HCT116 (cell line): ENCODE data around the gene TAS2R41. TPM values are rescaled to one million over a fixed set of nuclear protein-coding genes. Genes with fewer than 3 reads are reported as not detected.

ENCODE experiments used
- ATAC-seq: fragments of 200-7000 bp; cut with Tn5 transposase; 2 replicates; pipeline ENCODE4 v1.9.1; 2020; ENCODE audit warnings: mild to moderate bottlenecking, moderate library complexity
- BruUV-seq: library from RNA; stranded (reverse); fragments of 400-500 nt; replicated peaks from 2 replicates; lab custom pipeline; 2021; lab: Mats Ljungman, UMichigan
- CTCF ChIA-PET: fragments of 300-600 bp; sonication (Branson Sonifier 250); formaldehyde crosslinking; loops from one replicate; lab custom pipeline; 2021; ENCODE audit warnings: antibody characterized with exemption; lab: Charles Lee
- POLR2A ChIA-PET: fragments of 300-600, 350-600 bp; sonication (Branson Sonifier 250); formaldehyde crosslinking; loops from one replicate; lab custom pipeline; 2021; ENCODE audit warnings: antibody characterized with exemption; lab: Charles Lee
- RAD21 ChIA-PET, 2 experiments: fragments of 300-600 bp; sonication (Branson Sonifier 250); formaldehyde crosslinking; loops; one replicate each; lab custom pipeline; 2023; ENCODE audit warnings: low total read pairs in 2 of 2; ENCODE audit not compliant: uncharacterized antibody in 2 of 2, unreplicated experiment in 2 of 2, low non-redundant PET in 1 of 2; lab: Charles Lee
- DNase-seq: peaks from one replicate; pipeline ENCODE4 v3.0.0-alpha.2; 2010; ENCODE audit warnings: low read depth, low spot score
- H2AFZ ChIP-seq: fragments of 200-600 bp; shearing (Covaris generic), sonication (generic); 2 replicates; pipeline ENCODE4 v1.6.1; 2017; ENCODE audit warnings: low read depth, mixed run types, mixed read lengths, antibody characterized with exemption, low read length; ENCODE audit not compliant: poor library complexity, severe bottlenecking
- H3K27ac ChIP-seq: 2 replicates; pipeline ENCODE4 v1.5.1; 2012; ENCODE audit warnings: low read depth, low read length
- H3K27me3 ChIP-seq: fragments of 200-600 bp; sonication (generic); 2 replicates; pipeline ENCODE4 v1.6.1; 2016; ENCODE audit warnings: mixed run types, low read length, mixed read lengths; ENCODE audit not compliant: insufficient read depth
- H3K36me3 ChIP-seq, 2 experiments: fragments of 200-500 bp in 1 of 2; fragments of 200-600 bp in 1 of 2; sonication (Bioruptor generic) in 1 of 2; sonication (generic) in 1 of 2; 2 replicates each; pipeline versions ENCODE4 v1.5.1 to v1.6.1; 2014 to 2016; ENCODE audit warnings: low read length in 2 of 2, inconsistent platforms in 1 of 2, mixed read lengths in 1 of 2, mixed run types in 1 of 2; ENCODE audit not compliant: insufficient read depth in 2 of 2, control insufficient read depth in 1 of 2
- H3K4me1 ChIP-seq, 2 experiments: fragments of 200-600 bp in 1 of 2; sonication (generic) in 1 of 2; 2 replicates each; pipeline versions ENCODE4 v1.5.1 to v1.6.1; 2012 to 2017; ENCODE audit warnings: low read length in 2 of 2, inconsistent platforms in 1 of 2, mild to moderate bottlenecking in 1 of 2, mixed read lengths in 1 of 2, mixed run types in 1 of 2, moderate library complexity in 1 of 2; ENCODE audit not compliant: insufficient read depth in 2 of 2, control insufficient read depth in 1 of 2
- H3K4me2 ChIP-seq: fragments of 200-600 bp; sonication (generic); 2 replicates; pipeline ENCODE4 v1.6.1; 2017; ENCODE audit warnings: mixed run types, low read length, mixed read lengths
- H3K4me3 ChIP-seq, 2 experiments: fragments of 200-600 bp in 1 of 2; sonication (generic) in 1 of 2; replicated peaks in 1 of 2; 2 replicates each; pipeline ENCODE4 v1.5.1; 2011 to 2016; ENCODE audit warnings: low read length in 2 of 2, control low read depth in 1 of 2, low read depth in 1 of 2, mild to moderate bottlenecking in 1 of 2, mixed read lengths in 1 of 2, mixed run types in 1 of 2
- H3K79me2 ChIP-seq: fragments of 200-600 bp; sonication (generic); 2 replicates; pipeline ENCODE4 v1.6.1; 2017; ENCODE audit warnings: mild to moderate bottlenecking, mixed run types, low read length, moderate library complexity, mixed read lengths; ENCODE audit not compliant: insufficient read depth
- H3K9ac ChIP-seq: fragments of 200-600 bp; sonication (generic); 2 replicates; pipeline ENCODE4 v1.6.1; 2016; ENCODE audit warnings: low read length, mixed read lengths
- H3K9me2 ChIP-seq: fragments of 200-600 bp; sonication (generic), shearing (Covaris generic); 2 replicates; pipeline ENCODE4 v1.6.1; 2017; ENCODE audit warnings: mixed run types, mild to moderate bottlenecking, moderate library complexity; ENCODE audit not compliant: insufficient read depth
- H3K9me3 ChIP-seq, 2 experiments: fragments of 200-500 bp in 1 of 2; fragments of 200-600 bp in 1 of 2; sonication (Bioruptor generic) in 1 of 2; sonication (generic) in 1 of 2; 2 replicates each; pipeline ENCODE4 v1.6.1; 2014 to 2017; ENCODE audit warnings: low read length in 2 of 2, mixed read lengths in 2 of 2, inconsistent platforms in 1 of 2, low read depth in 1 of 2, mild to moderate bottlenecking in 1 of 2, mixed run types in 1 of 2, moderate library complexity in 1 of 2; ENCODE audit not compliant: control insufficient read depth in 1 of 2, insufficient read depth in 1 of 2
- H4K20me1 ChIP-seq: fragments of 200-600 bp; sonication (generic), shearing (Covaris generic); 2 replicates; pipeline ENCODE4 v1.6.1; 2017; ENCODE audit warnings: mixed run types, mild to moderate bottlenecking, moderate library complexity; ENCODE audit not compliant: insufficient read depth
- CBX3 ChIP-seq: IDR thresholded peaks from 2 replicates; pipeline ENCODE4 v1.6.1; 2012; ENCODE audit warnings: low read depth
- EGR1 ChIP-seq: IDR thresholded peaks from 2 replicates; pipeline ENCODE4 v1.6.1; 2012; ENCODE audit warnings: low read depth
- EZH2 ChIP-seq: fragments of 200-600 bp; sonication (generic); IDR thresholded peaks from 2 replicates; pipeline ENCODE4 v1.6.1; 2017; ENCODE audit warnings: antibody characterized with exemption, mixed run types
- EZH2phosphoT487 ChIP-seq: fragments of 200-600 bp; IDR thresholded peaks from 2 replicates; pipeline ENCODE4 v1.6.1; 2018; ENCODE audit warnings: antibody characterized with exemption, borderline replicate concordance
- FOSL1 ChIP-seq: IDR thresholded peaks from 2 replicates; pipeline ENCODE4 v1.6.1; 2012; ENCODE audit warnings: low read depth
- JUND ChIP-seq: IDR thresholded peaks from 2 replicates; pipeline ENCODE4 v1.6.1; 2012
- POLR2A ChIP-seq: IDR thresholded peaks from 2 replicates; pipeline ENCODE4 v1.7.0; 2011; ENCODE audit warnings: borderline replicate concordance; ENCODE audit not compliant: insufficient read depth, insufficient read length; ENCODE audit errors: extremely low read depth
- RAD21 ChIP-seq: IDR thresholded peaks from 2 replicates; pipeline ENCODE4 v1.6.1; 2012; ENCODE audit warnings: low read depth, mild to moderate bottlenecking
- SIN3A ChIP-seq: IDR thresholded peaks from 2 replicates; pipeline ENCODE4 v1.6.1; 2012; ENCODE audit warnings: low read depth
- TCF7L2 ChIP-seq: IDR thresholded peaks from 2 replicates; pipeline ENCODE4 v1.7.0; 2011; ENCODE audit warnings: borderline replicate concordance, inconsistent platforms; ENCODE audit not compliant: insufficient read depth, insufficient read length; ENCODE audit errors: extremely low read depth
- YY1 ChIP-seq: IDR thresholded peaks from 2 replicates; pipeline ENCODE4 v1.6.1; 2011; ENCODE audit warnings: low read length, low read depth, moderate library complexity, mild to moderate bottlenecking; ENCODE audit not compliant: insufficient replicate concordance; ENCODE audit errors: extremely low read depth
- ZNF274 ChIP-seq: fragments of 200-500 bp; sonication (Bioruptor generic); IDR thresholded peaks from 2 replicates; pipeline ENCODE4 v1.6.1; 2014; ENCODE audit warnings: mild to moderate bottlenecking, low read depth, low read length, inconsistent platforms
- intact Hi-C: fragments of 100-400 bp; cut with micrococcal nuclease; formaldehyde crosslinking; loops from 2 replicates; pipeline ENCODE4 v1.10.0; 2022
- total RNA-seq: library from RNA; stranded (reverse); gene quantifications from one replicate; pipeline ENCODE4 v1.2.1, GENCODE V29; 2021; ENCODE audit not compliant: unreplicated experiment
- TF ChIP-seq, protein P1 (sequence below): IDR thresholded peaks from 2 replicates; pipeline ENCODE4 v1.6.1; 2012; ENCODE audit warnings: low read depth
- TF ChIP-seq, protein P2 (sequence below): IDR thresholded peaks from 2 replicates; pipeline ENCODE4 v1.6.1; 2012
- TF ChIP-seq, protein P3 (sequence below), 3 experiments: fragments of 200-600 bp in 1 of 3; sonication (generic) in 1 of 3; IDR thresholded peaks in 2 of 3; conservative IDR thresholded peaks in 1 of 3; 2 replicates each; pipeline ENCODE4 v1.5.1; 2012 to 2017; ENCODE audit warnings: low read depth in 2 of 3, low read length in 2 of 3, antibody characterized with exemption in 1 of 3, borderline replicate concordance in 1 of 3, control low read depth in 1 of 3, mild to moderate bottlenecking in 1 of 3, mixed read lengths in 1 of 3, mixed run types in 1 of 3, moderate library complexity in 1 of 3; ENCODE audit not compliant: insufficient read depth in 1 of 3
- TF ChIP-seq, protein P4 (sequence below): IDR thresholded peaks from 2 replicates; pipeline ENCODE4 v1.6.1; 2012

Gene TAS2R41
- total RNA-seq, 1 experiment from 2014 or later: not detected

DNA sequence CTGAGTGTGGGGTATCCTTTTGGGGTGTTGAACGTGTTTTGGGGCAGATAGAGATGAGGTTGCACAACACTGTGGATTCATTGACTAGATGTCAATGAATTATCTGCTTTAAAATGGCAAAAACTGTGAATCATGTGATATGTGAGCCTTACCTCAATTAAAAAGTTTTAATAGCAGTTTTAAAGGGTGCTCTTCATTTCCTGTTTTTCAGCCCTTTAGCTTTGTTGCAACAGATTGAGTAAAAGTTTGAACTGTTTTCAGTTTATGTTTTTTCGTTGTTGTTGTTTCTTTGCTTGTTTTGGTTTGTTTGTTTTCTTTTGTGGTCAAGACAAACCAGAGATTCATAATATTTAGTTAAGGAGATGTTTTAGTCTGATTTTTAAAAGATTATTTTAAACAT is 9.4 kb downstream of the TAS2R41 start (continued):
- TF ChIP-seq, protein P1, sequence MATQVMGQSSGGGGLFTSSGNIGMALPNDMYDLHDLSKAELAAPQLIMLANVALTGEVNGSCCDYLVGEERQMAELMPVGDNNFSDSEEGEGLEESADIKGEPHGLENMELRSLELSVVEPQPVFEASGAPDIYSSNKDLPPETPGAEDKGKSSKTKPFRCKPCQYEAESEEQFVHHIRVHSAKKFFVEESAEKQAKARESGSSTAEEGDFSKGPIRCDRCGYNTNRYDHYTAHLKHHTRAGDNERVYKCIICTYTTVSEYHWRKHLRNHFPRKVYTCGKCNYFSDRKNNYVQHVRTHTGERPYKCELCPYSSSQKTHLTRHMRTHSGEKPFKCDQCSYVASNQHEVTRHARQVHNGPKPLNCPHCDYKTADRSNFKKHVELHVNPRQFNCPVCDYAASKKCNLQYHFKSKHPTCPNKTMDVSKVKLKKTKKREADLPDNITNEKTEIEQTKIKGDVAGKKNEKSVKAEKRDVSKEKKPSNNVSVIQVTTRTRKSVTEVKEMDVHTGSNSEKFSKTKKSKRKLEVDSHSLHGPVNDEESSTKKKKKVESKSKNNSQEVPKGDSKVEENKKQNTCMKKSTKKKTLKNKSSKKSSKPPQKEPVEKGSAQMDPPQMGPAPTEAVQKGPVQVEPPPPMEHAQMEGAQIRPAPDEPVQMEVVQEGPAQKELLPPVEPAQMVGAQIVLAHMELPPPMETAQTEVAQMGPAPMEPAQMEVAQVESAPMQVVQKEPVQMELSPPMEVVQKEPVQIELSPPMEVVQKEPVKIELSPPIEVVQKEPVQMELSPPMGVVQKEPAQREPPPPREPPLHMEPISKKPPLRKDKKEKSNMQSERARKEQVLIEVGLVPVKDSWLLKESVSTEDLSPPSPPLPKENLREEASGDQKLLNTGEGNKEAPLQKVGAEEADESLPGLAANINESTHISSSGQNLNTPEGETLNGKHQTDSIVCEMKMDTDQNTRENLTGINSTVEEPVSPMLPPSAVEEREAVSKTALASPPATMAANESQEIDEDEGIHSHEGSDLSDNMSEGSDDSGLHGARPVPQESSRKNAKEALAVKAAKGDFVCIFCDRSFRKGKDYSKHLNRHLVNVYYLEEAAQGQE: no peak
- TF ChIP-seq, protein P2, sequence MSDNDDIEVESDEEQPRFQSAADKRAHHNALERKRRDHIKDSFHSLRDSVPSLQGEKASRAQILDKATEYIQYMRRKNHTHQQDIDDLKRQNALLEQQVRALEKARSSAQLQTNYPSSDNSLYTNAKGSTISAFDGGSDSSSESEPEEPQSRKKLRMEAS: no peak
- TF ChIP-seq FOSL1 (no peak), SIN3A (no peak), CBX3 (no peak), YY1 (no peak)
- TF ChIP-seq, protein P3, sequence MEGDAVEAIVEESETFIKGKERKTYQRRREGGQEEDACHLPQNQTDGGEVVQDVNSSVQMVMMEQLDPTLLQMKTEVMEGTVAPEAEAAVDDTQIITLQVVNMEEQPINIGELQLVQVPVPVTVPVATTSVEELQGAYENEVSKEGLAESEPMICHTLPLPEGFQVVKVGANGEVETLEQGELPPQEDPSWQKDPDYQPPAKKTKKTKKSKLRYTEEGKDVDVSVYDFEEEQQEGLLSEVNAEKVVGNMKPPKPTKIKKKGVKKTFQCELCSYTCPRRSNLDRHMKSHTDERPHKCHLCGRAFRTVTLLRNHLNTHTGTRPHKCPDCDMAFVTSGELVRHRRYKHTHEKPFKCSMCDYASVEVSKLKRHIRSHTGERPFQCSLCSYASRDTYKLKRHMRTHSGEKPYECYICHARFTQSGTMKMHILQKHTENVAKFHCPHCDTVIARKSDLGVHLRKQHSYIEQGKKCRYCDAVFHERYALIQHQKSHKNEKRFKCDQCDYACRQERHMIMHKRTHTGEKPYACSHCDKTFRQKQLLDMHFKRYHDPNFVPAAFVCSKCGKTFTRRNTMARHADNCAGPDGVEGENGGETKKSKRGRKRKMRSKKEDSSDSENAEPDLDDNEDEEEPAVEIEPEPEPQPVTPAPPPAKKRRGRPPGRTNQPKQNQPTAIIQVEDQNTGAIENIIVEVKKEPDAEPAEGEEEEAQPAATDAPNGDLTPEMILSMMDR (IDR thresholded peaks at IDR 0.05 in 2 of 3, conservative IDR thresholded peaks at IDR 0.05 in 1 of 3; ENCODE audit: borderline replicate concordance in 1 of 3, insufficient read depth in 1 of 3, low read depth in 2 of 3, low read length in 2 of 3): no peak

DNA sequence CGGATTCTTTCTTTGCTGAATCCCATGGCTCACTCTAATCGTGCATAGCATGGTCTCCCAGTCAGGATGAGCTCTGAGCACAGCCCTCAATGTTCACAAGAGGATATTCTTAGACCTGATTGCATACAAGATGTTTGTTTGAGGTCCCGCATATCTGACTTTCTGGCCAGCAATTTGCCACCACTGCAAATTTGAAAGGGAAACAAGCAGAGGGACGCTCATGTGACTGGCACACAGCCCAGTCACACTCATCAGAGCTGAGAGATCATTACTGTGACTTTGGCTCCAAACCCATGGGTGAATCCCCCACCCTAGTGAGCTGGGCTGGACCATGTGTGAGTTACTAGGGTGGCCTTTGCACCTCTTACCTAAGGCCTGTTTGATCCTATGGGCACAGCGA is 9.9 kb downstream of the TAS2R41 start:
- no peak for DNase-seq
- CTCF ChIA-PET: no interaction called here
- H3K4me3 ChIP-seq: no peak overlapping the region
- H3K79me2 ChIP-seq: no peaks in the 10 kb centered on the region
- no peak overlapping the region for H2AFZ ChIP-seq
- H4K20me1 ChIP-seq: no peaks in the 10 kb centered on the region
- RAD21 ChIA-PET: no interaction called here
- H3K27me3 ChIP-seq: no peaks in the 10 kb centered on the region
- H3K9me3 ChIP-seq: no peaks in the 10 kb centered on the region
- no TSS peak for BruUV-seq
- POLR2A ChIA-PET: no interaction called here
- H3K9ac ChIP-seq: no peak overlapping the region
- H3K9me2 ChIP-seq: no peaks in the 10 kb centered on the region
- no peak for ATAC-seq
- H3K36me3 ChIP-seq: no peaks in the 10 kb centered on the region
- intact Hi-C loops: no loop called here
- no peak overlapping the region for H3K27ac ChIP-seq
- peaks cover 5 to 17% of the 10 kb centered on the region in 2 experiments; a peak in 3 of 4 replicates for H3K4me1 ChIP-seq
- H3K4me2 ChIP-seq: no peak overlapping the region
- TF ChIP-seq JUND: no peak
- no peak for TF ChIP-seq CBX3
- TF ChIP-seq, protein P2: no peak
- TF ChIP-seq SIN3A: no peak
- TF ChIP-seq EZH2: no peak
- TF ChIP-seq YY1: no peak
- TF ChIP-seq EGR1: no peak
- no peak for TF ChIP-seq POLR2A
- TF ChIP-seq, protein P4, sequence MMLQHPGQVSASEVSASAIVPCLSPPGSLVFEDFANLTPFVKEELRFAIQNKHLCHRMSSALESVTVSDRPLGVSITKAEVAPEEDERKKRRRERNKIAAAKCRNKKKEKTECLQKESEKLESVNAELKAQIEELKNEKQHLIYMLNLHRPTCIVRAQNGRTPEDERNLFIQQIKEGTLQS: no peak
- no peak for TF ChIP-seq EZH2phosphoT487
- TF ChIP-seq, protein P3 (IDR thresholded peaks at IDR 0.05 in 2 of 3, conservative IDR thresholded peaks at IDR 0.05 in 1 of 3; ENCODE audit: borderline replicate concordance in 1 of 3, insufficient read depth in 1 of 3, low read depth in 2 of 3, low read length in 2 of 3): no peak
- no peak for TF ChIP-seq FOSL1
- no peak for TF ChIP-seq TCF7L2
- no peak for TF ChIP-seq ZNF274
- no peak for TF ChIP-seq RAD21
